ENCODE measurements around the gene OAT. TPM values are rescaled to one million over a fixed set of nuclear protein-coding genes. Genes with fewer than 3 reads are reported as not detected.

Gene OAT
- total and polyA plus RNA-seq, 8 donors, result 9.9 to 35.5 (median 20.5) TPM

- Histone ChIP-seq H3K36me3 (no peaks in the 10 kb centered on the region), H3K4me1 (peaks cover 0 to 3% (median 0%) of the 10 kb centered on the region in 3 donors), H3K4me3 (no peak overlapping the region), H3K27me3 (no peaks in the 10 kb centered on the region), H3K27ac (no peak overlapping the region), H3K9me3 (no peaks in the 10 kb centered on the region)
- WGBS, 2 donors, result 76 to 88% methylated on average over 9 of the region's 9 CpGs
- DNase-seq (no peak), ATAC-seq (no peak), FAIRE-seq (no peak)
- TF ChIP-seq CTCF (IDR thresholded peaks at IDR 0.05), result no peak
- intact Hi-C loops (cut with DNase I), result no loop called here
These were observed 45.6 kb upstream of the OAT start for GRCh38 chr10:124464028-124464965.

- H3K4me1 ChIP-seq, result peaks cover 0 to 3% (median 0%) of the 10 kb centered on the region in 3 donors
- no peak for FAIRE-seq
- no peak for TF ChIP-seq CTCF (IDR thresholded peaks at IDR 0.05)
- 77 to 80% methylated on average over 8 of the region's 8 CpGs for WGBS, 2 donors
- peak overlapping the region in 2 of 4 donors; percentile 17 to 72 for H3K27ac ChIP-seq
- no peak for ATAC-seq
- H3K4me3 ChIP-seq, result peak overlapping the region; percentile 51 to 89 (median 62)
- H3K36me3 ChIP-seq, result no peaks in the 10 kb centered on the region
- DNase-seq, result no peak
- H3K27me3 ChIP-seq, result no peaks in the 10 kb centered on the region
- intact Hi-C loops (cut with DNase I), result no loop called here
- no peaks in the 10 kb centered on the region for H3K9me3 ChIP-seq
These were observed 43.6 kb upstream of the OAT start for GRCh38 chr10:124462348-124462695.

- FAIRE-seq, result no peak
- Histone ChIP-seq H3K4me3 (peak within 1 kb of the TSS; percentile 51 to 89 (median 62)), H3K36me3 (no peaks in the 10 kb centered on the region), H3K27ac (peak within 1 kb of the TSS; percentile 17 to 74 (median 64)), H3K4me1 (peaks cover 0 to 3% (median 0%) of the 10 kb centered on the region in 3 donors), H3K9me3 (no peaks in the 10 kb centered on the region), H3K27me3 (no peaks in the 10 kb centered on the region)
- peak; percentile 83 to 94 (median 86) for DNase-seq
- 0 to 1% methylated on average over 70 to 81 of the region's 81 CpGs for WGBS, 2 donors
- intact Hi-C loops (cut with DNase I), result no loop called here
- TF ChIP-seq CTCF (IDR thresholded peaks at IDR 0.05), result peak; percentile 23 to 58 (median 34)
- ATAC-seq, result peak; percentile 98 to 99 (median 98)
These were observed 43.1 kb upstream of the OAT start, which contains the start of gene LHPP for GRCh38 chr10:124461642-124462347. Gene LHPP (plus strand): TSS chr10:124461823. CDS start chr10:124461863, 40 bp downstream.

GRCh38 chr10:124460144-124460543, 41.4 kb upstream of the OAT start:
- no peaks in the 10 kb centered on the region for H3K36me3 ChIP-seq
- H3K27ac ChIP-seq, result no peak overlapping the region
- H3K27me3 ChIP-seq, result no peaks in the 10 kb centered on the region
- WGBS, 2 donors, result 90 to 95% methylated on average over 5 of the region's 5 CpGs
- FAIRE-seq, result no peak
- no peak for TF ChIP-seq CTCF (IDR thresholded peaks at IDR 0.05)
- no peak for DNase-seq
- H3K9me3 ChIP-seq, result no peaks in the 10 kb centered on the region
- H3K4me1 ChIP-seq, result peaks cover 0 to 3% (median 0%) of the 10 kb centered on the region in 3 donors
- ATAC-seq, result no peak
- H3K4me3 ChIP-seq, result no peak overlapping the region
- intact Hi-C loops (cut with DNase I), result no loop called here
